GM12878 (cell line): ENCODE data around the gene PRODH.

Experiments used
- BHLHE40 ChIP-seq, 2 experiments: fragments of 450-650 bp in 1 of 2; IDR thresholded peaks; 2 replicates each; pipeline ENCODE4 v1.6.1; 2011 to 2017; ENCODE audit warnings: low read depth in 2 of 2, borderline replicate concordance in 1 of 2, improper control_type of control experiment in 1 of 2, low read length in 1 of 2, mild to moderate bottlenecking in 1 of 2
- BRCA1 ChIP-seq: IDR thresholded peaks from 2 replicates; pipeline ENCODE4 v1.6.1; 2011; ENCODE audit warnings: low read depth, low read length, improper control_type of control experiment
- CBX3 ChIP-seq: fragments of 200-600 bp; sonication (generic); IDR thresholded peaks from 2 replicates; pipeline ENCODE4 v1.6.1; 2016; ENCODE audit warnings: low read depth, borderline replicate concordance
- CEBPB ChIP-seq, 2 experiments: fragments of 150-350 bp in 1 of 2; IDR thresholded peaks; 2 replicates each; pipeline ENCODE4 v1.6.1; 2012 to 2014; ENCODE audit warnings: low read depth in 2 of 2, low read length in 2 of 2, borderline replicate concordance in 1 of 2, inconsistent platforms in 1 of 2
- CREB1 ChIP-seq: IDR thresholded peaks from 2 replicates; pipeline ENCODE4 v1.6.1; 2012; ENCODE audit warnings: low read depth, mild to moderate bottlenecking, inconsistent platforms
- CTCF ChIP-seq, 3 experiments: IDR thresholded peaks in 2 of 3; conservative IDR thresholded peaks in 1 of 3; 2 replicates each; pipeline ENCODE4 v1.5.1; 2011; ENCODE audit warnings: low read depth in 3 of 3, low read length in 3 of 3, mild to moderate bottlenecking in 3 of 3, control low read depth in 2 of 3, moderate library complexity in 2 of 3, inconsistent platforms in 1 of 3, mixed read lengths in 1 of 3; ENCODE audit not compliant: control insufficient read depth in 2 of 3, insufficient read depth in 1 of 3; ENCODE audit errors: extremely low read depth in 1 of 3
- IKZF1 ChIP-seq: fragments of 450-650 bp; conservative IDR thresholded peaks from 2 replicates; pipeline ENCODE4 v1.6.1; 2017; ENCODE audit warnings: antibody characterized with exemption, mild to moderate bottlenecking
- MAX ChIP-seq: IDR thresholded peaks from 2 replicates; pipeline ENCODE4 v1.6.1; 2012; ENCODE audit warnings: low read depth, low read length, improper control_type of control experiment
- MTA3 ChIP-seq: IDR thresholded peaks from 2 replicates; pipeline ENCODE4 v1.6.1; 2012; ENCODE audit warnings: low read length, inconsistent platforms, borderline replicate concordance
- NBN ChIP-seq: fragments of 450-650 bp; IDR thresholded peaks from 2 replicates; pipeline ENCODE4 v1.6.1; 2016
- TAF1 ChIP-seq: IDR thresholded peaks from 2 replicates; pipeline ENCODE4 v1.6.1; 2011; ENCODE audit warnings: mild to moderate bottlenecking, low read depth, low read length, borderline replicate concordance
- USF2 ChIP-seq: IDR thresholded peaks from 2 replicates; pipeline ENCODE4 v1.6.1; 2011; ENCODE audit warnings: low read depth, low read length, improper control_type of control experiment, borderline replicate concordance
- TF ChIP-seq, protein P1 (sequence below): IDR thresholded peaks from 2 replicates; pipeline ENCODE4 v1.6.1; 2011; ENCODE audit warnings: mild to moderate bottlenecking, low read depth, low read length, moderate library complexity; ENCODE audit not compliant: insufficient replicate concordance

DNA sequence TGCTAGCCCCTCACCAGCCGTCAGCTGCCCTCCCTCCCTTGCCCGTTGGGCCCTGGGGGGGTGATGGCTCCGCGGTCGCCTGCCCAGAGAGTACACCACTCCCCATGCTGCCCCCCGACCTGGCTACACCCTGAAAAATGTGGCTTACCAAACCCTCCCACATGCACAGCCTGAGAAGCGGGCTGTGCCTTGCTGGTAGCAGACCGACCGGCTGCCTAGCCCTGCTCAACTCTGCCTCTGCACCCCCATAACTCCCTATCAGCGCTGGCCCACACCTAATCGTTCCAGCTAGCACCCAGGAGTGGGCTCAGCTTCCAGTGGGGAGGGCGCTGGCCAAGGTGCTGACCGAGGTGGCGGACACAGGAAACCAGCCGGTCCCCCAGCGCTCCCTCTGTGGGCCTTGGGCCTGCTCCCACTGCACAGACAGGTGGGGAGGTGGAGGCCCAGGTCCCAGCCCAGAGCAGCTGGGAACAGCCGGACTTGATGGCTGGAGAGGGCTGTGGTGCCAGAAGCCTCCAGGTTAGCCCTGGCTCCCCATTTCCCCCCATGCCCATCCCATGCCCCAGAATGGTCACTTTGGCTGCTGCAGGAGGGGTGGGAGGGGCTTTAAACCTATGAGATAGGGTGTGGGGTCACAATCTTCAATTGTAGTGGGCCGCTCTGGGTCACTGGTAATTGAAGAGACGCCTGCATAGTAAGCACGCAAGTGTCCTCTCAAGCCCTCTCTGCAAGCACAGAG, 32.1 kb upstream of the PRODH start:
- TF ChIP-seq CEBPB (IDR thresholded peaks at IDR 0.05; ENCODE audit: borderline replicate concordance in 1 of 2, low read depth in 2 of 2, low read length in 2 of 2) (no peak), CTCF (IDR thresholded peaks at IDR 0.05 in 2 of 3, conservative IDR thresholded peaks at IDR 0.05 in 1 of 3; ENCODE audit: control insufficient read depth in 2 of 3, extremely low read depth in 1 of 3, insufficient read depth in 1 of 3, low read depth in 3 of 3, low read length in 3 of 3) (no peak), BHLHE40 (IDR thresholded peaks at IDR 0.05; ENCODE audit: borderline replicate concordance in 1 of 2, low read depth in 2 of 2, low read length in 1 of 2) (no peak), USF2 (no peak), NBN (no peak), TAF1 (no peak), BRCA1 (no peak), CREB1 (no peak), IKZF1 (no peak), CBX3 (no peak), MAX (no peak), MTA3 (no peak)
- TF ChIP-seq, protein P1, sequence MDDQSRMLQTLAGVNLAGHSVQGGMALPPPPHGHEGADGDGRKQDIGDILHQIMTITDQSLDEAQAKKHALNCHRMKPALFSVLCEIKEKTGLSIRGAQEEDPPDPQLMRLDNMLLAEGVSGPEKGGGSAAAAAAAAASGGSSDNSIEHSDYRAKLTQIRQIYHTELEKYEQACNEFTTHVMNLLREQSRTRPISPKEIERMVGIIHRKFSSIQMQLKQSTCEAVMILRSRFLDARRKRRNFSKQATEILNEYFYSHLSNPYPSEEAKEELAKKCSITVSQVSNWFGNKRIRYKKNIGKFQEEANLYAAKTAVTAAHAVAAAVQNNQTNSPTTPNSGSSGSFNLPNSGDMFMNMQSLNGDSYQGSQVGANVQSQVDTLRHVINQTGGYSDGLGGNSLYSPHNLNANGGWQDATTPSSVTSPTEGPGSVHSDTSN: no peak
